ENCODE data around the gene AHRR.
"Not testable (repeated sequence)": the region's sequence is repeated elsewhere in the genome, so short reads cannot be mapped to it uniquely, and the experiment has no call there.

The AHRR gene

DNA sequence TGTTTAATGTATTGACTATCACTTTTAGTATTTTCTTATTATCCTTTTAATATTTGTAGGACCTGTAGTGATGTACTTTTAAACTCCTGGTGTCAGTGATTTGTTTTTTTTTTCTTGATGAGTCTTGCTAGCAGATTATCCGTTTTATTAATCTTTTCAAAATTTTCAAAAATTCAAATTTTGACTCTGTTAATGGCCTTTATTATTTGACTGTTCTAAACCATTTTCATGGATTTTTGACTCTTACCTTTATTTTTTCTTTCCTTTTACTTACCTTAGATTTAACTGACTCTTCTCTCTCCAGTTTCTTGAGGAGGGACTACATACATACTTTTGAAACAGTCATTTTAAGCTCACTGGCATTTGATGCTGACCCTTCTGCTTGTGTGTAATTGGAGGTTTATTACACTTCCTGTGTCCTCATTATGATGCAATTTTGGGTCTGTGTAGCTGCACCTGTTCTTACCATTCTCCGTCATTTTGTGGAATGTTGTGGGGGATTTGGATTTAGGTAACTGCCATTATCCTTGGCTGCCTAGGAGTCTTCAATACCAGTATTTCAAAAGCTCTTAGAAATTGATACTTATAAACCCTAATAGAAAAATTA is 89.5 kb downstream of the AHRR start:
- TF ChIP-seq, protein P1, sequence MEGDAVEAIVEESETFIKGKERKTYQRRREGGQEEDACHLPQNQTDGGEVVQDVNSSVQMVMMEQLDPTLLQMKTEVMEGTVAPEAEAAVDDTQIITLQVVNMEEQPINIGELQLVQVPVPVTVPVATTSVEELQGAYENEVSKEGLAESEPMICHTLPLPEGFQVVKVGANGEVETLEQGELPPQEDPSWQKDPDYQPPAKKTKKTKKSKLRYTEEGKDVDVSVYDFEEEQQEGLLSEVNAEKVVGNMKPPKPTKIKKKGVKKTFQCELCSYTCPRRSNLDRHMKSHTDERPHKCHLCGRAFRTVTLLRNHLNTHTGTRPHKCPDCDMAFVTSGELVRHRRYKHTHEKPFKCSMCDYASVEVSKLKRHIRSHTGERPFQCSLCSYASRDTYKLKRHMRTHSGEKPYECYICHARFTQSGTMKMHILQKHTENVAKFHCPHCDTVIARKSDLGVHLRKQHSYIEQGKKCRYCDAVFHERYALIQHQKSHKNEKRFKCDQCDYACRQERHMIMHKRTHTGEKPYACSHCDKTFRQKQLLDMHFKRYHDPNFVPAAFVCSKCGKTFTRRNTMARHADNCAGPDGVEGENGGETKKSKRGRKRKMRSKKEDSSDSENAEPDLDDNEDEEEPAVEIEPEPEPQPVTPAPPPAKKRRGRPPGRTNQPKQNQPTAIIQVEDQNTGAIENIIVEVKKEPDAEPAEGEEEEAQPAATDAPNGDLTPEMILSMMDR (IDR thresholded peaks at IDR 0.05; ENCODE audit: low read depth, low read length, missing control alignments) = no peak
- no peak overlapping the region for H3K4me3 ChIP-seq (ENCODE audit: low read depth, low read length)
- DNase-seq (ENCODE audit: low read depth) = no peak

DNA sequence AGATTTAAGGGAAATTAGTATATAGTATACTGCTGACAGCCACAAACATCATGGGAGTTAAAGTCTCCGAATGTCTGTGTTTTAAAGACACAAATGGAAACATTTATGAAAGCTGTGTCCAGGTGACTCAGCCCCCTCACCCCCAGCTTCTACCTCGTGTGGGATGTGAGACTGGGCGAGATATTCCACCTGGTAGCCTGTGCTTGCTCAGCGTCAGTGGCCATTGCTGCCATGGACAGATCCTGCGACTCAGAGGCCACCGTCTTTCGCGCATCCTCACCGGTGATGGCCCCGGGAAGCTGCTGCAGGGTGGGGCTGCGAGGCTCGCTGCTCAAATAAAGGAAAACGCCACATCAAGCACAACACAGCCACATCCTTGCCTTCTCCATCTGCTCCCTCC is 90.2 kb downstream of the AHRR start:
- TF ChIP-seq, protein P1 (IDR thresholded peaks at IDR 0.05; ENCODE audit: low read depth, low read length, missing control alignments) = no peak
- H3K4me3 ChIP-seq (ENCODE audit: low read depth, low read length) = no peak overlapping the region
- no peak for DNase-seq (ENCODE audit: low read depth)

DNA sequence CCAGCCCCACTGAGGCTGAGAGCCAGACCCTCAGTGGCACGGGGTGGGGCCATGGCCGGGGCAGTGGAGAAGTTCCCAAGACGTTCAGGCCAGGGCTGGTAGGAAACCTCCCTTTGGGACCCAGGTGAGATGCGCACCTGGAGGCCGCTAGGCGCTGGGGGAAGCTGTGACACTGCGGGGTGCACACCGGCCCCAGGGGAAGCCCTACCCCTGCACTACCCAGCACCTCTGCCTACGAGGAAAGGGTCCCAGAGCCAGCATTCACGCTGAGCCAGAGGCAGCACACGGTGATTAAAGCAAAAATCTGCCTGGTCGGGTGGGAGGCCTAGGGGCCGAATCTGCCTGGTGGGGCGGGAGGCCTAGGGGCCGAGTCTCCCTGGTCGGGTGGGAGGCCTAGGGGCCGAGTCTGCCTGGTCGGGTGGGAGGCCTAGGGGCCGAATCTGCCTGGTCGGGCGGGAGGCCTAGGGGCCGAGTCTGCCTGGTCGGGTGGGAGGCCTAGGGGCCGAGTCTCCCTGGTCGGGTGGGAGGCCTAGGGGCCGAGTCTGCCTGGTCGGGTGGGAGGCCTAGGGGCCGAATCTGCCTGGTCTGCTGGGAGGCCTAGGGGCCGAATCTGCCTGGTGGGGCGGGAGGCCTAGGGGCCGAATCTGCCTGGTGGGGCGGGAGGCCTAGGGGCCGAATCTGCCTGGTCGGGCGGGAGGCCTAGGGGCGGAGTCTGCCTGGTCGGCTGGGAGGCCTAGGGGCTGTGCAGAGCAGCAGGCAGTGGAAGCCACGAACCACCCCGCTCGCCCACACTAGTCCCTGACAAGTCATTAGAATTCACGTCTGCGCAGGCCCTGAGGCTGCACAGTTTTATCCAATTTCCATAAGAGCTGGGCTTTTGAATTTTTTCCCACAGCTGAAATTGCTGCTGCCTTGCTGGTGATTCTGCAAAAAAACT is 93.7 kb downstream of the AHRR start:
- not testable (repeated sequence) for DNase-seq (ENCODE audit: low read depth)

DNA sequence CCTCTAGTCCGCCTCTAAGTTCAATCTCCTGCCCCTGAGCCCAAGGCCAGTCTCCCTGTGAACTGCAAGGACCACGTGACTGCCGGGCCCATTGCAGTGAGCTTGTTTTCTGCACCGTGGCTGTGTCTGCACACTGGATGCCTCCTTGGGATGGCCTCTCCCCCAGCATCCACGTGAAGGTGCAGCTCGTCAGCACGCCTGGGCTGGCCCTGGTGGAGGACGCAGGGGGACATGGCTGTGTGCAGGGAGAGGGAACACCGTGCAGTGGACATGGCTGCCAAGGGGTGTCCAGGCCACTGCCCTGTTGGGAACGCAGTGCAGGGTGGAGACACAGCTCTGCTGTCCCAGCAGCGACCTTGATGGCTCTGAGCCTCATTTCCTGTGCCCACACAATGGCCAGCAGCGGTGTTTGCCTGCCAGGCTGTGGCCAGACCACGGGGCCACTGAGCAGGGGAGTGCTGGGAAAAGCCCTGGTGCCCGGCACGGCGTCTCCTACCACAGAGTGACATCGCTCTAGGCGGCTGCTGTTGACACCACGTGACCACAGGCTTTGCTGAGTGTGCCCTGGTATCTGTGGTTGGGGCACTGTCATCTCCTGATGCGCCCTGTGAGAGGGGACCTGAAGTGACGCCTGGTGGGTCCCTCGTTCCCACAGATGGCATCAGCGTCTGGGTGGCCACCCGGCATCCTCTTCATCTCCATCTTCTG is 94.6 kb downstream of the AHRR start:
- TF ChIP-seq, protein P1 (IDR thresholded peaks at IDR 0.05; ENCODE audit: low read depth, low read length, missing control alignments) = no peak
- no peak overlapping the region for H3K4me3 ChIP-seq (ENCODE audit: low read depth, low read length)
- no peak for DNase-seq (ENCODE audit: low read depth)

More for the DNA sequence above, 93.7 kb downstream of the AHRR start:
- H3K4me3 ChIP-seq (ENCODE audit: low read depth, low read length) = not testable (repeated sequence)

DNA sequence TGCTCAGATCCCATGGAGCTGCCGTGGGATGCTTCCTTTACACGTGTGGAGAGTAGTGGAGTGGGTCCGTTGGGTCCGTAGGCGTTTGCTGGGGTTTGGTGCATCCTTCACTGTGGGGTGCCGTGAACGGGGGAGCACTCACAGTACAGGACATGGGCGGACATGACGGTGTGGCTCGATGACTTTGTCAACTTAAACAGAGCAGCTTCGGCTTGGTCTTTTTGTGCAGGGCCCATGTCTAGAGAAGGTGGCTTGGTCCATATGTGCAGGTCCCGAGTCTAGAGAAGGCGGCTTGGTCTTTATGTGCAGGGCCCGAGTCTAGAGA is 95.1 kb downstream of the AHRR start:
- TF ChIP-seq, protein P1 (IDR thresholded peaks at IDR 0.05; ENCODE audit: low read depth, low read length, missing control alignments) = no peak
- H3K4me3 ChIP-seq (ENCODE audit: low read depth, low read length) = no peak overlapping the region
- DNase-seq (ENCODE audit: low read depth) = no peak

DNA sequence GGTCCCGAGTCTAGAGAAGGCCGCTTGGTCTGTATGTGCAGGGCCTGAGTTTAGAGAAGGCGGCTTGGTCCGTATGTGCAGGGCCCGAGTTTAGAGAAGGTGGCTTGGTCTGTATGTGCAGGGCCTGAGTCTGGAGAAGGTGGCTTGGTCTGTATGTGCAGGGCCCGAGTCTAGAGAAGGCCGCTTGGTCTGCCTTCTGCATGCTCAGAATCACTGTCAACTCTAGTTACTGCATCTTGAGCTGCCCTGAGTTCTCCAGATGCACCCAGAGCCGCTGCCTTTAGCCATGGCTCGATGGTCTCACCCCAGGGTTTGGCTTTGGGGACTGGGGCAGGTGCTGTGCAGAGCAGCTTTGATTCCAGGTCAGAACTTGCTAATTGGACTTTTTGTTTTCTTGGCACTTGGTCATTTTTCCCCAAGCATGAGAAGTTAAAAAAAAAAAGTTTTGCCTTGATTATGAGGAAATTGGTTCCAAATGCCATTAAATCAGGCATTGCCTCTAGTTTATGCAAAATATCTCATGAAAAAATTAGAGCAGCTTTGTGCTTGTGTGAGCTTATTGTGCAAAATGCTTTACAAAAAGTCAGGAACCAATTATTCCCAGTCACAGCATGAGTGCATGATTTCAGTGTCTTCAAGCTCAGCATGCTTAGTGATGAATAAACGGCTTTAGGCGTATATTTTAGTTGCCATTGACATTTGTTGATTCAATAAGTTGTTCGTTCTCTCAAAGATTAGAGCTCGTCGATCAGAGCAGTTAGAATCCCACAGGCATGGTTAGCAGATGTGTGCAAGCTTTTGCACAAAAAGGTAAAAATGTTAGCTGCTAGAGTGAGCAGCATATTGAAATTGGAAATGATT is 96.0 kb downstream of the AHRR start:
- DNase-seq (ENCODE audit: low read depth) = no peak
- H3K4me3 ChIP-seq (ENCODE audit: low read depth, low read length) = no peak overlapping the region
- TF ChIP-seq, protein P1 (IDR thresholded peaks at IDR 0.05; ENCODE audit: low read depth, low read length, missing control alignments) = no peak
